GM19328 (cell line): Measurements from ENCODE around the gene ARPC5L.
"Not testable (repeated sequence)": the region's sequence is repeated elsewhere in the genome, so short reads cannot be mapped to it uniquely, and the experiment has no call there.

Source experiments
- ATAC-seq: cut with Tn5 transposase; IDR thresholded peaks from one replicate; pipeline ENCODE4 v1.9.1; 2021; ENCODE audit warnings: mild to moderate bottlenecking, moderate library complexity; ENCODE audit not compliant: unreplicated experiment

Gene ARPC5L

GRCh38 chr9:124887832-124888231 is 25.9 kb downstream of the ARPC5L start:
- no peak for ATAC-seq

- ATAC-seq = no peak
Measured at GRCh38 chr9:124889006-124889405, 27.1 kb downstream of the ARPC5L start.

GRCh38 chr9:124890179-124890578 is 28.2 kb downstream of the ARPC5L start:
- ATAC-seq = no peak

GRCh38 chr9:124894035-124894740 is 32.3 kb downstream of the ARPC5L start:
- no peak for ATAC-seq

GRCh38 chr9:124894741-124895170 is 32.8 kb downstream of the ARPC5L start:
- ATAC-seq = no peak

- no peak for ATAC-seq
Measured at GRCh38 chr9:124897570-124898460, 35.9 kb downstream of the ARPC5L start.

GRCh38 chr9:124899845-124900244 is 37.9 kb downstream of the ARPC5L start:
- no peak for ATAC-seq

- ATAC-seq = no peak
Measured at GRCh38 chr9:124906966-124907365, 45.0 kb downstream of the ARPC5L start.

- ATAC-seq = no peak
Measured at GRCh38 chr9:124908098-124908497, 46.2 kb downstream of the ARPC5L start.

GRCh38 chr9:124911766-124912165 is 49.8 kb downstream of the ARPC5L start:
- ATAC-seq = no peak

GRCh38 chr9:124913378-124913777 is 51.4 kb downstream of the ARPC5L start:
- no peak for ATAC-seq

- ATAC-seq = no peak
Measured at GRCh38 chr9:124914753-124915405, 52.9 kb downstream of the ARPC5L start.

GRCh38 chr9:124920394-124920793 is 58.5 kb downstream of the ARPC5L start:
- not testable (repeated sequence) for ATAC-seq
